Measurements from ENCODE around the gene TCF23. TPM values are rescaled to one million over a fixed set of nuclear protein-coding genes. Genes with fewer than 3 reads are reported as not detected.
"Not testable (repeated sequence)": the region's sequence is repeated elsewhere in the genome, so short reads cannot be mapped to it uniquely, and the experiment has no call there.

The TCF23 gene
- total RNA-seq, 1 experiment from 2014 or later: not detected

DNA sequence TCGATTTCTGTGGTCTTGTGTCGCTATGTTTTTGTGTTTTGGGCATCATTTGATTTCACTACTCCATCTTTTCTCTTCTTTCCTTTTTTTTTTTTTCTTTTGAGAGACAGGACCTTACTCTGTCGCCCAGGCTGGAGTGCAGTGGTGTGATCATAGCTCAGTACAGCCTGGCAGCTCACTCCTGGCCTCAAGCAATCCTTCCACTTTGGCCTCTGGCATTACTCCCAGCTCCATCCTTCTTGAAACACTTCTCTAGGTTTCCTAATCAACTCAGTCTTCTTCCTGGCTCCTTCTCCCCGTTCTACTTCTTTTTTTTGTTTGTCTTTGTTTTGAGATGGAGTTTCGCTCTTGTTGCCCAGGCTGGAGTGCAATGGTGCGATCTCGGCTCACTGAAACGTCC lies 26.5 kb downstream of the TCF23 start:
- Histone ChIP-seq H3K4me2 (no peak overlapping the region), H3K27ac (no peak overlapping the region), H3K9me3 (ENCODE audit: insufficient read depth, low read depth) (no peaks in the 10 kb centered on the region), H4K20me1 (ENCODE audit: insufficient read depth) (no peaks in the 10 kb centered on the region), H3K4me1 (replicated peaks; ENCODE audit: insufficient read depth) (no peaks in the 10 kb centered on the region), H3F3A (ENCODE audit: insufficient read depth, low read depth) (no peaks in the 10 kb centered on the region), H3K79me2 (ENCODE audit: low read depth) (no peaks in the 10 kb centered on the region), H3K27me3 (ENCODE audit: insufficient read depth, low read depth) (peaks cover 17% of the 10 kb centered on the region; the same call in 1 of the 2 replicates), H3K9me2 (ENCODE audit: insufficient read depth) (no peaks in the 10 kb centered on the region), H3K4me3 (no peak overlapping the region), H3K36me3 (ENCODE audit: low read depth) (no peaks in the 10 kb centered on the region), H2AFZ (no peak overlapping the region)
- intact Hi-C loops (cut with micrococcal nuclease; ENCODE audit: unreplicated experiment): no loop called here
- no peak for TF ChIP-seq EZH2 (IDR thresholded peaks at IDR 0.05; ENCODE audit: low read depth)
- TF ChIP-seq, protein P1, sequence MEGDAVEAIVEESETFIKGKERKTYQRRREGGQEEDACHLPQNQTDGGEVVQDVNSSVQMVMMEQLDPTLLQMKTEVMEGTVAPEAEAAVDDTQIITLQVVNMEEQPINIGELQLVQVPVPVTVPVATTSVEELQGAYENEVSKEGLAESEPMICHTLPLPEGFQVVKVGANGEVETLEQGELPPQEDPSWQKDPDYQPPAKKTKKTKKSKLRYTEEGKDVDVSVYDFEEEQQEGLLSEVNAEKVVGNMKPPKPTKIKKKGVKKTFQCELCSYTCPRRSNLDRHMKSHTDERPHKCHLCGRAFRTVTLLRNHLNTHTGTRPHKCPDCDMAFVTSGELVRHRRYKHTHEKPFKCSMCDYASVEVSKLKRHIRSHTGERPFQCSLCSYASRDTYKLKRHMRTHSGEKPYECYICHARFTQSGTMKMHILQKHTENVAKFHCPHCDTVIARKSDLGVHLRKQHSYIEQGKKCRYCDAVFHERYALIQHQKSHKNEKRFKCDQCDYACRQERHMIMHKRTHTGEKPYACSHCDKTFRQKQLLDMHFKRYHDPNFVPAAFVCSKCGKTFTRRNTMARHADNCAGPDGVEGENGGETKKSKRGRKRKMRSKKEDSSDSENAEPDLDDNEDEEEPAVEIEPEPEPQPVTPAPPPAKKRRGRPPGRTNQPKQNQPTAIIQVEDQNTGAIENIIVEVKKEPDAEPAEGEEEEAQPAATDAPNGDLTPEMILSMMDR (conservative IDR thresholded peaks at IDR 0.05): no peak
- ChIA-PET CTCF (no interaction called here), POLR2A (ENCODE audit: unreplicated experiment) (no interaction called here)
- no peak for DNase-seq
- BruUV-seq (replicated peaks): no TSS peak

DNA sequence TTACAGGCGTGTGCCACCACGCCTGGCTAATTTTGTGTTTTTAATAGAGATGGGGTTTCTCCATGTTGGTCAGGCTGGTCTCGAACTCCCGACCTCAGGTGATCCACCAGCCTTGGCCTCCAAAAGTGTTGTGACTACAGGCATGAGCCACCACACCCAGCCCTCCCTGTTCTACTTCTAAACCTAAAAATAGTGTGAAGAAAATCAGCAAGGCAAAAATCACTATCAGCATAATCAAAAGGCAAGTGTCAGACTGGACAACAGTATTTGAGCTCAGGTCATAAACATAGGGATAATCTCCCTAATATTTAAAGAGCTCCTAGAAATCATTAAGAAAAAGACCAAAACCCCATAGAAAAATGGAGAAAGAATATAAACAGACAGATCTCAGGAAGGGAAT lies 27.0 kb downstream of the TCF23 start:
- H3K79me2 ChIP-seq (ENCODE audit: low read depth); POLR2A ChIA-PET (ENCODE audit: unreplicated experiment); H3K4me1 ChIP-seq (replicated peaks; ENCODE audit: insufficient read depth); H2AFZ ChIP-seq; H3K36me3 ChIP-seq (ENCODE audit: low read depth); H4K20me1 ChIP-seq (ENCODE audit: insufficient read depth); DNase-seq; H3K9me2 ChIP-seq (ENCODE audit: insufficient read depth); H3K4me3 ChIP-seq; H3F3A ChIP-seq (ENCODE audit: insufficient read depth, low read depth); BruUV-seq (replicated peaks); H3K4me2 ChIP-seq; intact Hi-C loops (cut with micrococcal nuclease; ENCODE audit: unreplicated experiment); H3K27ac ChIP-seq; H3K9me3 ChIP-seq (ENCODE audit: insufficient read depth, low read depth): not testable (repeated sequence)
- peaks cover 17% of the 10 kb centered on the region; the same call in 1 of the 2 replicates for H3K27me3 ChIP-seq (ENCODE audit: insufficient read depth, low read depth)
- CTCF ChIA-PET: interaction anchor here (0.5 kb wide), 1 partner anchor 9 kb away, joined by 3 read pairs; no protein-coding TSS in a partner anchor

DNA sequence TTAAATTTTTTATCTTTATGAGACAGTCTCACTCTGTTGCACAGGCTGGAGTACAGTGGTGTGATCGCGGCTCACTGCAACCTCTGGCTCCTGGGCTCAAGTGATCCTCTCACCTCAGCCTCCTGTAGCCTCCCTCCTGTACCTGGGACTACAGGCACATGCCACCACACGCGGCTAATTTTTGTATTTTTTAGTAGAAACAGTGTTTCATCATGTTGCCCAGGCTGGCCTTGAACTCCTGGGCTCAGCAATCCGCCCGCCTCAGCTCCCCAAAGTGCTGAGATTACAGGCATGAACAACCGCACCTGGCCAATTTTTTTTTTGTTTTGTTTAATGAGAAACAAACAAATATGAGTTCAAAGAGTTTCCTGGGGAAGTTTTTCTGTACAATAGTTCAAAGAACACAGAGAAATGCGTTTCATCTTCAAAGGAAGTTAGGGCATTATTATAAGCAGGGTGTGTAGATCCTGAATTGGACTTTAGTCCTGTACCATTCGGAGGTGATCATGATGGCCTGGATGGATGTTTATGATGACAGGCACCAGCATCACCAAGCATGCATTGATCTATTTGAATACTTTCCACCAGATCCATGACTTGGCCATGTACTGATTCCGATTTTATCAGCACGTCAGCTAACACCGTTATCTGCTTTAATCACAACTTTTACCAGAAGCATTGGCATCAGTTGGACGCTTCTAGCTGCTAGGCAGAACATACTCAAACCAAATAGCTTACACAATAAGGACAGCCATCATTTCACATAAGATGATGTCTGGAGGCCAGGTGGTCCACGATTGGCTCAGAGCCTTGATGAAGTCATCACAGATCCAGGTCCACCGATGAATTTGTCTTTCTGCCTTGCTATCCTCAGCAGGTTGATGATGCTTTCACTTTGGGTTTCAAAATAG lies 28.9 kb downstream of the TCF23 start:
- no peaks in the 10 kb centered on the region for H3K79me2 ChIP-seq (ENCODE audit: low read depth)
- no peaks in the 10 kb centered on the region for H3F3A ChIP-seq (ENCODE audit: insufficient read depth, low read depth)
- no peaks in the 10 kb centered on the region for H3K4me1 ChIP-seq (replicated peaks; ENCODE audit: insufficient read depth)
- no peak overlapping the region for H3K4me2 ChIP-seq
- no peaks in the 10 kb centered on the region for H4K20me1 ChIP-seq (ENCODE audit: insufficient read depth)
- CTCF ChIA-PET: no interaction called here
- TF ChIP-seq, protein P1 (conservative IDR thresholded peaks at IDR 0.05): no peak
- TF ChIP-seq EZH2 (IDR thresholded peaks at IDR 0.05; ENCODE audit: low read depth): no peak
- H3K36me3 ChIP-seq (ENCODE audit: low read depth): no peaks in the 10 kb centered on the region
- no TSS peak for BruUV-seq (replicated peaks)
- H3K9me2 ChIP-seq (ENCODE audit: insufficient read depth): no peaks in the 10 kb centered on the region
- POLR2A ChIA-PET (ENCODE audit: unreplicated experiment): no interaction called here
- no peak overlapping the region for H2AFZ ChIP-seq
- no peak overlapping the region for H3K27ac ChIP-seq
- DNase-seq: no peak
- intact Hi-C loops (cut with micrococcal nuclease; ENCODE audit: unreplicated experiment): no loop called here
- H3K4me3 ChIP-seq: no peak overlapping the region
- H3K27me3 ChIP-seq (ENCODE audit: insufficient read depth, low read depth): peaks cover 17% of the 10 kb centered on the region; the same call in 1 of the 2 replicates
- no peaks in the 10 kb centered on the region for H3K9me3 ChIP-seq (ENCODE audit: insufficient read depth, low read depth)

Data from PC-9 (cell line).